AG08396 (cell line): ENCODE results near the gene TM4SF4.

Experiments used
- DNase-seq: peaks from one replicate; pipeline ENCODE4 v3.0.0; 2012; ENCODE audit warnings: low spot score, mixed read lengths

TM4SF4 gene

GRCh38 chr3:149512073-149512782 lies 37.7 kb downstream of the TM4SF4 start:
- DNase-seq: peak; percentile 68

DNA sequence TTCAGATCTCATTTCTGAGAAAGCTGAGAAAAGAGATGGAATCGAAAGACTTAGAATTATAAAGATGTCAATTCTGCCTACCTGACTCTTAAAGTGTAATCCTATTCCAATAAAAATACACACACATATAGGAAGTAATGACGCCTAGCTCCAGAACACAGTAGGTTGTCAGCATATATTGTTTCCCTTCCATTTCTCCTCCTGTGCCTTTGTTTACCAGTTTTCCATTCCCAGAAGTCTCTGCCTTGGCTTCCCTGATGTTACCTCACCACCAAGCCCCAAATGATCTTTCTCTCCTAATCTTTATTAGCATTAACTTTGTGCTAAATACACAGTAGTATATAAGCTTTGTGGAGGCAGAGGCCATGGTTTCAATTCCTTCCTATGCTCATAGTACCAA lies 40.0 kb downstream of the TM4SF4 start:
- DNase-seq: no peak

GRCh38 chr3:149515249-149515648 lies 40.8 kb downstream of the TM4SF4 start:
- no peak for DNase-seq

- no peak for DNase-seq
Measured at GRCh38 chr3:149516920-149517319, 42.4 kb downstream of the TM4SF4 start.

DNA sequence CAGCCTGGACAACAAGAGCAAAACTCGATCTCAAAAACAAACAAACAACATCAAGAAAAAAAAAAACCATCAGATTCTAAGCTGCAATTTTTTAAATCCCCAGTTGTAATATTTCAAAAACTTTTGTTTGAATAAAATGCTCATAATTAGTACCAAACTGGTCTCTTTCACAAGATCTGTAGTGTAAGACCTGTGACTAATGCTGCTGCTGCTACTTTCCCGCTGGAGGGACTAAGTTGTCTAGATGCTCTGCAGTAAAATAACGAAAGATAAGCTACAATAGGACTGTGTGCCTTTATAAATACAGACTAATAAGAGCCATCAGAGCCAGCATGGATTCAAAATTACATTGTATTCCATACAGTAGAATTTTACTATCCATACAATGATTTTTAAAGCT lies 45.4 kb downstream of the TM4SF4 start:
- no peak for DNase-seq

GRCh38 chr3:149523512-149524299 lies 49.2 kb downstream of the TM4SF4 start:
- no peak for DNase-seq

- DNase-seq: no peak
Measured at GRCh38 chr3:149527531-149528339, 53.2 kb downstream of the TM4SF4 start.

- no peak for DNase-seq
Measured at GRCh38 chr3:149528340-149528650, 53.8 kb downstream of the TM4SF4 start.

GRCh38 chr3:149529099-149529498 lies 54.6 kb downstream of the TM4SF4 start:
- no peak for DNase-seq

DNA sequence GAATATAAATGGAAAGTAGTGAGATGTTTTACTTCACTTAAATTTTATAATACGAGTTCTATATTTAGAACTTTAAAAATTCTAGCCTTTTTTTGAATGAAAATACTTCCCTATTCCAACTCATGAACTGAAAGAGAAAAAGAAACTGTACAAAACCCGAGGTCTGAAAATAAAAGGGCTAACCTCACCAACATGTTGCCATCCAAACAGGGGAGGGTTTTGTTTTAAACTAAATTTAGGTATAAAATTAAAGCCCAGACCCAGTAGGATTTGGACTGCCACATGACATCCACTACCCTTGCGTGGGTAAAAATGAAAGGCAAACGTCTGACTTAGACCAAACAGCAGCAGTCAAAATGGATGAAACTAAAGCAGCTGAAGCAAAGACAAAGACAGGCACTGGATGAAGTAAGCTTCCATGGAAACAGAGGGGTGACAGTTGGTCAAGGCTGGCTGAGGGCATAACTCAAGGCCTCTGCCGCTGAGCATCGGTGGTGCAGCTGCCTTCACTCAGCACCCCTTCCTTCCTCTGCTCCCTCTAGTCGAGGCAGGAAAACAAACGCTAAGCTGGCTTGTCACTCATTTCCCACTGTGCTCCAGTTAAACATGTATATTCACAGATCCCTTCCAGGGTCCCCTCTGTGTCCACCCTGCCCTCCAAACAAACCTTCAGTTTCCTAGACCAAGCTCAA lies 58.1 kb downstream of the TM4SF4 start:
- DNase-seq: no peak

DNA sequence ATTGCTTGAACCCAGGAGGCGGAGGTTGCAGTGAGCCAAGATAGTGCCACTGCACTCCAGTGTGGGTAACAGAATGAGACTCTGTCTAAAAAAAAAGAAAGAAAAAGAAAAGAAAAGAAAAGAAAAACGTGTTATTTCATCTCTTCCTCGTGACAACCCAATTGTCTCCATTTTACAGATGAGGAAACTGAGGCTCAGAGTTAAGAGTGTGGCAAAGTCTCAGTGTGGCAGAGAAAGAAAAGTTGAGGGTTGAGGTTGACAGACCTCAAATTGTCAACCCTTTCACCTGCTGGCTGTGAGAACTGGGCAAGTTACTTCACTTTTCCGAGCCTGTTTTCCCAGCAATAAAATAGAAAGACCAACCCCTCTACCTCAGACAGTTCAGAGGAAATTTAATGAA lies 59.6 kb downstream of the TM4SF4 start:
- no peak for DNase-seq

DNA sequence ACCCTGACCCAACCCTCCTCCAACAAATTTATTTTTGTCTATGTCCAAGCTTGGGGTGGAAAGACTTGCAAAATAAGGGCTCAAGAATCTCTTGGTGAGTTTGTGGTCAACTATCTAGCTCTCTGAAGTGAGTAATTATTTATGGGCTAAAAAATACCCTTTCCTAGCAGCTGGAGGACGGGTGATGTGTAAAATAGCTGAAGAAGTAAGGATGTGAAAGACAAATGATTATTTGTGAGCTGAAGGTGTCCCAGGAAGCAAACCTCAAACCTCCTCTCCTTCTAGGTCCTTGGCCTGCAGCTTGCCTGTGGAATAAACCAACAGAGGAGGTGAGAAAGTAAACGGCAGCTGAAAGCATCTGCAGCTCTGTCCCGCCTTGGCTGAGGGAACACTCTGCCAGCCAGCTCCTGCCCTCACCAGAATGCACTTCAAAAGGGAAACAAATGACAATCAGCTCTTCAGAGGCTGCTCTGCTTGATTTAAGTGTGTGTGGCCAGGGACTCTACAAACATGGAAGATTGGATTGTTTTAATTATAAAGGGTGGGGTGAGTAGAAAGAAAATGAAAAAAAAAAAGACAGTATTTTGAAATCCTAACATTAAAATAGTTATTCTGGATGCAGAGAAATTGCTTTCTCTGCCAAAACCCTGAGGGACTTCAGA lies 60.3 kb downstream of the TM4SF4 start:
- DNase-seq: no peak

- DNase-seq: no peak
Measured at GRCh38 chr3:149535333-149535685, 60.8 kb downstream of the TM4SF4 start.

GRCh38 chr3:149536429-149536828 lies 61.9 kb downstream of the TM4SF4 start:
- no peak for DNase-seq

GRCh38 chr3:149538371-149538770 lies 63.9 kb downstream of the TM4SF4 start:
- no peak for DNase-seq

DNA sequence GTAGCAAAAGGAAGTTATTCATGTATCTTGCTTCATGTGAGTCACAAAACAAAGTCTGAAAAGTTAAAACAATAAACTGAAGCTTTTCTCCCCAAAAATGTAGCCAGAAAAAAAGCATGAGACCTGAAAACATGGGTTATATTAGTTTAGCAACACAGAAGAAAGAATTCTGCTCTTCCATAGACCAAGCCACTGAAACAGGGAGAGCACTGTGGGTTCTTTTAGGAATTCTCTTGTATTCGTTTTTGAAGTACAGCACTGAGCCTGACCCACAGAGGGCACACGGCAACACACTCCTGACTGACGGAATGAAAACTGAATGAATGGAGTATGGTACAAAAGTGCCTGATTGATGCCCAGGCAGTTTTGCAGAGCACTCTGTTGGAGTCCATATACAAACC lies 66.6 kb downstream of the TM4SF4 start:
- no peak for DNase-seq

GRCh38 chr3:149542375-149543312 lies 68.1 kb downstream of the TM4SF4 start:
- no peak for DNase-seq

GRCh38 chr3:149545049-149545448 lies 70.6 kb downstream of the TM4SF4 start:
- no peak for DNase-seq

DNA sequence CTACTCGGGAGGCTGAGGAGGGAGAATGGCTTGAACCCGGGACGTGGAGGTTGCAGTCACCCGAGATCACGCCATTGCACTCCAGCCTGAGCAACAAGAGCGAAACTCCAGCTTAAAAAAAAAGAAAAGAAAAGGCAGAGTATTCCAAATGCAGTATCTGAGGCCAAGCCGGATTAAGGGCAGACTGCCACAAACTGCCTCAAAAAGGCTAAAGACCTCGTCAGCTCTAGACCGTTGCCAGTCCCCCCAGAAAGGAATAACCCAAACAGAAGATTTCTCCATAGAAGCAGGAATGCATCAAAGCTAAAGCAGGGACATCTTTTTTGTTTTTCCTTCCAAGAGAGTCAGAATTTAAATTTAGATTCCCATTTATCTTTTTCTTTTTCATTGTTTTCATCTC lies 72.9 kb downstream of the TM4SF4 start:
- DNase-seq: no peak

- peak; percentile 64 for DNase-seq
Measured at GRCh38 chr3:149547954-149548668, 73.6 kb downstream of the TM4SF4 start.
